PC-9 (cell line): ENCODE data around the gene TOR1B. TPM values are rescaled to one million over a fixed set of nuclear protein-coding genes. Genes with fewer than 3 reads are reported as not detected.

Source experiments
- Bru-seq: library from RNA; stranded (reverse); fragments of 400-500 nt; gene quantifications from one replicate; lab custom pipeline; 2021; lab: Mats Ljungman, UMichigan
- BruChase-seq, 2 experiments: library from RNA; stranded (reverse); fragments of 400-500 nt; gene quantifications; one replicate each; lab custom pipeline; 2021; lab: Mats Ljungman, UMichigan
- BruUV-seq: library from RNA; stranded (reverse); fragments of 400-500 nt; replicated peaks from 2 replicates; lab custom pipeline; 2021; lab: Mats Ljungman, UMichigan
- CTCF ChIA-PET: fragments of 300-600 bp; sonication (Branson Sonifier 250); formaldehyde crosslinking; loops from one replicate; lab custom pipeline; 2022; ENCODE audit warnings: antibody characterized with exemption; lab: Charles Lee
- POLR2A ChIA-PET: fragments of 300-600 bp; sonication (Branson Sonifier 250); formaldehyde crosslinking; loops from one replicate; lab custom pipeline; 2022; ENCODE audit warnings: antibody characterized with exemption; ENCODE audit not compliant: unreplicated experiment; lab: Charles Lee
- DNase-seq, 2 experiments: peaks; one replicate each; pipeline versions ENCODE4 v3.0.0 to v3.0.0-alpha.2; 2015 to 2022; ENCODE audit warnings: mixed read lengths in 1 of 2
- H2AFZ ChIP-seq: fragments of 200-600 bp; sonication (generic); 2 replicates; pipeline ENCODE4 v1.8.1; 2017; ENCODE audit warnings: antibody characterized with exemption
- H3F3A ChIP-seq: fragments of 200-600 bp; sonication (generic); 2 replicates; pipeline ENCODE4 v1.8.1; 2017; ENCODE audit warnings: antibody characterized with exemption, mild to moderate bottlenecking, low read depth; ENCODE audit not compliant: insufficient read depth
- H3K27ac ChIP-seq: fragments of 200-600 bp; sonication (generic); 2 replicates; pipeline ENCODE4 v1.6.1; 2016; ENCODE audit warnings: mixed run types
- H3K27me3 ChIP-seq: fragments of 200-600 bp; sonication (generic); 2 replicates; pipeline ENCODE4 v1.6.1; 2016; ENCODE audit warnings: low read depth, mixed run types; ENCODE audit not compliant: insufficient read depth
- H3K36me3 ChIP-seq: fragments of 200-600 bp; sonication (generic); 2 replicates; pipeline ENCODE4 v1.6.1; 2016; ENCODE audit warnings: low read depth, mixed run types
- H3K4me1 ChIP-seq: fragments of 200-600 bp; sonication (generic); replicated peaks from 2 replicates; pipeline ENCODE4 v1.6.1; 2016; ENCODE audit warnings: mixed run types; ENCODE audit not compliant: insufficient read depth
- H3K4me2 ChIP-seq: fragments of 200-600 bp; sonication (generic); 2 replicates; pipeline ENCODE4 v1.6.1; 2017; ENCODE audit warnings: mixed run types
- H3K4me3 ChIP-seq: fragments of 200-600 bp; sonication (generic); 2 replicates; pipeline ENCODE4 v1.6.1; 2016; ENCODE audit warnings: mixed run types
- H3K79me2 ChIP-seq: fragments of 200-600 bp; sonication (generic); 2 replicates; pipeline ENCODE4 v1.6.1; 2017; ENCODE audit warnings: low read depth, mixed run types
- H3K9me2 ChIP-seq: fragments of 200-600 bp; sonication (generic); 2 replicates; pipeline ENCODE4 v1.8.1; 2017; ENCODE audit warnings: mild to moderate bottlenecking; ENCODE audit not compliant: insufficient read depth
- H3K9me3 ChIP-seq: fragments of 200-600 bp; sonication (generic); 2 replicates; pipeline ENCODE4 v1.8.1; 2016; ENCODE audit warnings: low read depth; ENCODE audit not compliant: insufficient read depth
- H4K20me1 ChIP-seq: fragments of 200-600 bp; sonication (generic); 2 replicates; pipeline ENCODE4 v1.8.1; 2017; ENCODE audit not compliant: insufficient read depth
- CTCF ChIP-seq: fragments of 200-600 bp; sonication (generic); conservative IDR thresholded peaks from 2 replicates; pipeline ENCODE4 v1.6.1; 2017; ENCODE audit warnings: mixed run types, antibody characterized with exemption, mild to moderate bottlenecking, moderate library complexity
- EZH2 ChIP-seq: fragments of 200-600 bp; sonication (generic); IDR thresholded peaks from 2 replicates; pipeline ENCODE4 v1.8.0; 2017; ENCODE audit warnings: antibody characterized with exemption, low read depth
- intact Hi-C: fragments of 100-400 bp; cut with micrococcal nuclease; formaldehyde crosslinking; loops from one replicate; pipeline ENCODE4 v1.10.0; 2022; ENCODE audit not compliant: unreplicated experiment
- long read RNA-seq: library from polyadenylated mRNA; stranded (forward); transcript quantifications from one replicate; pipeline ENCODE4 v2.0.0, GENCODE V29; 2022
- total RNA-seq: library from RNA; stranded (reverse); gene quantifications from 2 replicates; pipeline ENCODE4 v1.2.3, GENCODE V29; 2021

TOR1B gene, protein sequence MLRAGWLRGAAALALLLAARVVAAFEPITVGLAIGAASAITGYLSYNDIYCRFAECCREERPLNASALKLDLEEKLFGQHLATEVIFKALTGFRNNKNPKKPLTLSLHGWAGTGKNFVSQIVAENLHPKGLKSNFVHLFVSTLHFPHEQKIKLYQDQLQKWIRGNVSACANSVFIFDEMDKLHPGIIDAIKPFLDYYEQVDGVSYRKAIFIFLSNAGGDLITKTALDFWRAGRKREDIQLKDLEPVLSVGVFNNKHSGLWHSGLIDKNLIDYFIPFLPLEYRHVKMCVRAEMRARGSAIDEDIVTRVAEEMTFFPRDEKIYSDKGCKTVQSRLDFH
- 26.5 and 30.5 TPM in 2 replicates for total RNA-seq
- percentile 57 among the genes with signal in this experiment for Bru-seq, nascent RNA
- percentile 72 among the genes with signal in this experiment for BruChase-seq, experiment 1, labeled RNA remaining after a 2-hour chase
- BruChase-seq, experiment 2, labeled RNA remaining after a 6-hour chase: percentile 90 among the genes with signal in this experiment
- long read RNA-seq, transcript TOR1B-201 (5 exons, 2,769 nt): major isoform, 19 of 25 reads
- long read RNA-seq, partial matches to known transcripts: 1 of 25 reads
- long read RNA-seq, other reads (novel, unspliced or antisense): 5 of 25 reads

- Histone ChIP-seq H3K9me2 (no peaks in the 10 kb centered on the region), H4K20me1 (no peaks in the 10 kb centered on the region), H3K79me2 (peaks cover 11% of the 10 kb centered on the region), H3K4me2 (peak within 1 kb of the TSS; percentile 98), H3K4me3 (peak within 1 kb of the TSS; percentile 93), H3K27ac (peak within 1 kb of the TSS; percentile 27; the same call in 1 of the 2 replicates), H3K9me3 (no peaks in the 10 kb centered on the region), H3F3A (peaks cover 15% of the 10 kb centered on the region; the same call in 1 of the 2 replicates), H2AFZ (peak within 1 kb of the TSS; percentile 80), H3K4me1 (peaks cover 7% of the 10 kb centered on the region), H3K27me3 (no peaks in the 10 kb centered on the region), H3K36me3 (no peaks in the 10 kb centered on the region)
- intact Hi-C loops: loop anchor here (1.0 kb wide), 1 partner anchor 21 kb away; the partner anchor contains the start of gene TOR1A
- no peak for TF ChIP-seq EZH2
- no peak for TF ChIP-seq CTCF
- CTCF ChIA-PET: interaction anchor here (0.5 to 0.7 kb wide), 3 partner anchors 193 to 524 kb away, joined by 7 to 16 read pairs (median 7); no protein-coding TSS in a partner anchor
- no TSS peak for BruUV-seq
- DNase-seq: peak; percentile 90 to 98
- POLR2A ChIA-PET: interaction anchor here (0.6 kb wide), 1 partner anchor 98 kb away, joined by 6 read pairs; no protein-coding TSS in a partner anchor
These were observed at the start of gene TOR1B for GRCh38 chr9:129802833-129803675. TSS of gene TOR1B (plus strand) at chr9:129803184. CDS start at chr9:129803213, 29 bp downstream.

- Histone ChIP-seq H3K4me2 (no peak overlapping the region; the same call in 1 of the 2 replicates), H3K27ac (no peak overlapping the region), H3K36me3 (no peaks in the 10 kb centered on the region), H3K9me3 (no peaks in the 10 kb centered on the region), H3K9me2 (no peaks in the 10 kb centered on the region), H2AFZ (no peak overlapping the region), H3K4me1 (peaks cover 59% of the 10 kb centered on the region), H4K20me1 (no peaks in the 10 kb centered on the region), H3K79me2 (peaks cover 23% of the 10 kb centered on the region), H3K27me3 (no peaks in the 10 kb centered on the region), H3K4me3 (no peak overlapping the region), H3F3A (peaks cover 26% of the 10 kb centered on the region)
- POLR2A ChIA-PET: interaction anchor here (0.7 kb wide), 1 partner anchor 22 kb away, joined by 16 read pairs; no protein-coding TSS in a partner anchor
- CTCF ChIA-PET: interaction anchor here (0.8 kb wide), 1 partner anchor 1413 kb away, joined by 4 read pairs; no protein-coding TSS in a partner anchor
- intact Hi-C loops: loop anchor here (10.0 kb wide), 1 partner anchor 270 kb away; no protein-coding TSS in a partner anchor
- no peak for DNase-seq
- TF ChIP-seq CTCF: no peak
- no peak for TF ChIP-seq EZH2
- BruUV-seq: no TSS peak
These were observed 47.8 kb upstream of the TOR1B start for GRCh38 chr9:129755151-129755550.
